Left ventricle myocardium inferior (tissue), 1 donor: ENCODE results near the gene ANP32E. TPM values are rescaled to one million over a fixed set of nuclear protein-coding genes. Genes with fewer than 3 reads are reported as not detected.

Experiments used
- DNase-seq: peaks from one replicate; pipeline ENCODE4 v3.0.0-alpha.2; 2020
- H3K27ac ChIP-seq: fragments of 200-600 bp; replicated peaks from 2 replicates; pipeline ENCODE4 v1.8.0; 2021
- H3K27me3 ChIP-seq: fragments of 200-600 bp; 2 replicates; pipeline ENCODE4 v1.8.0; 2021; ENCODE audit warnings: low read depth
- H3K36me3 ChIP-seq: fragments of 200-600 bp; 2 replicates; pipeline ENCODE4 v1.8.0; 2021
- H3K4me1 ChIP-seq: fragments of 200-600 bp; 2 replicates; pipeline ENCODE4 v1.8.0; 2021
- H3K4me3 ChIP-seq: fragments of 200-600 bp; 2 replicates; pipeline ENCODE4 v1.8.0; 2021; ENCODE audit warnings: mild to moderate bottlenecking, moderate library complexity
- H3K9me3 ChIP-seq: fragments of 200-600 bp; replicated peaks from 2 replicates; pipeline ENCODE4 v1.8.0; 2021
- CTCF ChIP-seq: fragments of 200-600 bp; IDR thresholded peaks from 2 replicates; pipeline ENCODE4 v1.8.0; 2021; ENCODE audit warnings: antibody characterized with exemption, mild to moderate bottlenecking, borderline replicate concordance
- intact Hi-C: fragments of 100-400 bp; cut with micrococcal nuclease; formaldehyde crosslinking; loops from one replicate; pipeline ENCODE4 v1.11.0; 2022
- total RNA-seq: library from RNA; stranded (reverse); fragmentation: NEBNext Ultra II Directional; extraction: Animal tissue kit (Norgen Biotek cat#: 25700); gene quantifications from one replicate; pipeline ENCODE4 v1.2.1, GENCODE V29; 2021
- donor health status: DM: no; HTN: yes; CAD: no; lungs with severe emphysema.

The ANP32E gene
- total RNA-seq, 1 donor from 2014 or later, result 29.3 TPM

GRCh38 chr1:150185481-150185880 lies 50.4 kb downstream of the ANP32E start:
- intact Hi-C loops, result no loop called here
- no peak overlapping the region for H3K27ac ChIP-seq
- no peaks in the 10 kb centered on the region for H3K27me3 ChIP-seq

GRCh38 chr1:150183061-150183460 lies 52.9 kb downstream of the ANP32E start:
- no peak for TF ChIP-seq CTCF
- H3K27me3 ChIP-seq, result no peaks in the 10 kb centered on the region
- H3K27ac ChIP-seq, result no peak overlapping the region
- H3K9me3 ChIP-seq, result no peaks in the 10 kb centered on the region
- H3K4me1 ChIP-seq, result peaks cover 14% of the 10 kb centered on the region
- no peaks in the 10 kb centered on the region for H3K36me3 ChIP-seq
- no peak for DNase-seq
- intact Hi-C loops, result no loop called here
- no peak overlapping the region for H3K4me3 ChIP-seq

More at GRCh38 chr1:150185481-150185880, 50.4 kb downstream of the ANP32E start:
- H3K9me3 ChIP-seq, result no peaks in the 10 kb centered on the region
- peaks cover 14% of the 10 kb centered on the region for H3K4me1 ChIP-seq
- DNase-seq, result no peak
- no peak overlapping the region for H3K4me3 ChIP-seq
- no peak for TF ChIP-seq CTCF
- H3K36me3 ChIP-seq, result no peaks in the 10 kb centered on the region

- Histone ChIP-seq H3K9me3 (no peaks in the 10 kb centered on the region), H3K36me3 (no peaks in the 10 kb centered on the region), H3K4me3 (no peak overlapping the region), H3K27ac (no peak overlapping the region), H3K27me3 (no peaks in the 10 kb centered on the region), H3K4me1 (peaks cover 9% of the 10 kb centered on the region)
- no peak for DNase-seq
- intact Hi-C loops, result no loop called here
- no peak for TF ChIP-seq CTCF
These were observed 53.7 kb downstream of the ANP32E start for GRCh38 chr1:150182247-150182646.

- Histone ChIP-seq H3K4me1 (no peaks in the 10 kb centered on the region), H3K27ac (no peak overlapping the region), H3K9me3 (no peaks in the 10 kb centered on the region), H3K36me3 (no peaks in the 10 kb centered on the region), H3K4me3 (no peak overlapping the region), H3K27me3 (no peaks in the 10 kb centered on the region)
- no peak for DNase-seq
- TF ChIP-seq CTCF, result no peak
- intact Hi-C loops, result no loop called here
These were observed 55.4 kb downstream of the ANP32E start for GRCh38 chr1:150180474-150180873.

GRCh38 chr1:150179867-150180266 lies 56.0 kb downstream of the ANP32E start:
- H3K36me3 ChIP-seq, result no peaks in the 10 kb centered on the region
- H3K27ac ChIP-seq, result no peak overlapping the region
- H3K4me1 ChIP-seq, result no peaks in the 10 kb centered on the region
- intact Hi-C loops, result no loop called here
- H3K4me3 ChIP-seq, result no peak overlapping the region
- no peak for TF ChIP-seq CTCF
- no peaks in the 10 kb centered on the region for H3K9me3 ChIP-seq
- no peaks in the 10 kb centered on the region for H3K27me3 ChIP-seq
- no peak for DNase-seq

- intact Hi-C loops, result no loop called here
- Histone ChIP-seq H3K27me3 (no peaks in the 10 kb centered on the region), H3K27ac (no peak overlapping the region), H3K9me3 (no peaks in the 10 kb centered on the region), H3K4me3 (no peak overlapping the region), H3K36me3 (no peaks in the 10 kb centered on the region), H3K4me1 (no peaks in the 10 kb centered on the region)
- TF ChIP-seq CTCF, result no peak
- no peak for DNase-seq
These were observed 57.4 kb downstream of the ANP32E start for GRCh38 chr1:150178548-150178947.
